Left ventricle myocardium superior (tissue), 1 donor: ENCODE measurements around the gene INTS7. TPM values are rescaled to one million over a fixed set of nuclear protein-coding genes. Genes with fewer than 3 reads are reported as not detected.
A peak's percentile ranks its signal among the peaks of the same experiment; 100 is the strongest.
"Not testable (repeated sequence)": the region's sequence is repeated elsewhere in the genome, so short reads cannot be mapped to it uniquely, and the experiment has no call there.

Source experiments
- ATAC-seq: fragments of 200-7000 bp; cut with Tn5 transposase; one replicate; pipeline ENCODE4 v1.9.1; 2020; ENCODE audit warnings: mild to moderate bottlenecking, moderate library complexity
- DNase-seq: peaks from one replicate; pipeline ENCODE4 v3.0.0-alpha.2; 2020
- intact Hi-C: fragments of 100-400 bp; cut with micrococcal nuclease; formaldehyde crosslinking; loops from one replicate; pipeline ENCODE4 v1.11.0; 2022
- total RNA-seq: library from RNA; stranded (reverse); fragmentation: NEBNext Ultra II Directional; extraction: Animal tissue kit (Norgen Biotek cat#: 25700); gene quantifications from one replicate; pipeline ENCODE4 v1.2.1, GENCODE V29; 2021
- donor health status: DM: no; HTN: yes; CAD: no; lungs with severe emphysema.

The INTS7 gene
- total RNA-seq, 1 donor from 2014 or later: 10.9 TPM

DNA sequence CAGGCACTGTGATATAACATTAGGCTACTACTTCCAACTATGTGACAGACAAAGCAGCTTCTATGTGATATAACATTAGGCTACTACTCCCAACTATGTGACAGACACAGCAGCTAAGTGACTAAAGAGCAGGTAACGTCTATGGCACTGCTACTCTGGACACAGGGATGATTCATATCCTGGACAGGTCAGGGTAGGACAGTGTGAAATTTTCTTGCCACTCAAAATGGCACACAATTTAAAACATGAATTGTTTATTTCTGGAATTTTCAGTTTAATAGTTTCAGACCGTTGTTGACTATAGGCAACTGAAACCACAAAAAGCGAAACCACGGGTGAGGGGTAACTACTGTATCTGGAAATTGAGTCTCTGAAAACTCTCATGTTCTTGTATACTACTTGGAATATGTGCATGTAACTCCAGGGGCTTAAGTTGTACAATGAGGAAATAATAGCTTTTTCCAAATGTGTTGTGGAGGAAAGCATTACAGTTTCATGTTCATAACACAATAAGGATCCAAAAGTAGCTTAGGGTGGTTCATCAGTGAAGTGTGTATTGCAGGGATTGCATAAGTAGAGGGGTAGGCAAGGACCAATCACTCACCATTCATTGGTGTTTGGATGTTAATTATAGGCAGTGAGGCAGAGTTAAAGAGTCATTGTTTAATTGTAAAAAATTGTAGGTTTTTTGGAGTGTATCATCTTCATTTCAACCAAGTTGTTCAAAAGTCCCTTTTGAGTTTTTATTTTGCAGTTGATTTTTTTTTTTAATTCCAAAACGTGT, 5.5 kb upstream of the INTS7 start:
- ATAC-seq (no peak), DNase-seq (no peak)
- intact Hi-C loops: no loop called here

DNA sequence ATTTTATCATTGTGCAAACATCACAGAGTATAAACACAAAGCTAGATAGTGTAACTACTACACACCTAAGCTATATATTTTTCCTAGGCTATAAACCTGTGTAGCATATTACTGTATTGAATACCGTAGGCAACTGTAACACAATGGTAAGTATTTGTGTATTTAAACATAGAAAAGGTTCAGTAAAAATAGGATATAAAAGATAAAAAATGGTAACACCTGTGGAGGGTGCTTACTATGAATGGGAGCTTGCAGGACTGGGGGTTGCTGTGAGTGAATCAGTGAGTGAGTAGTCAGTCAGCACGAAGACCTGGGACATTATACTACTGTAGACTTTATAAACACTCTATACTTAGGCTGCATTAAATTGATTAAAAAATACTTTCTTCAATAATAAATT, 4.3 kb upstream of the INTS7 start:
- no peak for DNase-seq
- intact Hi-C loops: loop anchor here (10.0 kb wide), 1 partner anchor 415 kb away; no protein-coding TSS in a partner anchor

DNA sequence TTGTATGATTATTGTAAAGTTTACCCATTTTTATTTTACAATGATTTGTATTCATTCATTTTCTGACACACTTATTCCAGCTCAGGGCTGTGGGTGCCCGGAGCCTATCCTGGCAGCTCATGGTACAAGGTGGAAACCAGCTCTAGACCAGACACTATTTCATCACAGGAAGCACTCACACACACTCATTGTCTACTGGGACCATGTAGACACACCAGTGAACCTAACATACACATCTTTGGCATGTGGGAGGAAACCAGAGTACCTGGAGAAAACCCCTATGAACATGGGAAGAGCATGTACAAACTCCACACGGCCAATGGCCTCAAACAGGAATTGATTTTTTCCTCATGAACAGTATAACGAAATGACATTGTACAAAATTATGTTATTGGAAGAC, 2.5 kb upstream of the INTS7 start:
- ATAC-seq: no peak
- DNase-seq: no peak
- intact Hi-C loops: loop anchor here (10.0 kb wide), 1 partner anchor 417 kb away; no protein-coding TSS in a partner anchor

More for the DNA sequence above, 4.3 kb upstream of the INTS7 start:
- ATAC-seq: no peak

DNA sequence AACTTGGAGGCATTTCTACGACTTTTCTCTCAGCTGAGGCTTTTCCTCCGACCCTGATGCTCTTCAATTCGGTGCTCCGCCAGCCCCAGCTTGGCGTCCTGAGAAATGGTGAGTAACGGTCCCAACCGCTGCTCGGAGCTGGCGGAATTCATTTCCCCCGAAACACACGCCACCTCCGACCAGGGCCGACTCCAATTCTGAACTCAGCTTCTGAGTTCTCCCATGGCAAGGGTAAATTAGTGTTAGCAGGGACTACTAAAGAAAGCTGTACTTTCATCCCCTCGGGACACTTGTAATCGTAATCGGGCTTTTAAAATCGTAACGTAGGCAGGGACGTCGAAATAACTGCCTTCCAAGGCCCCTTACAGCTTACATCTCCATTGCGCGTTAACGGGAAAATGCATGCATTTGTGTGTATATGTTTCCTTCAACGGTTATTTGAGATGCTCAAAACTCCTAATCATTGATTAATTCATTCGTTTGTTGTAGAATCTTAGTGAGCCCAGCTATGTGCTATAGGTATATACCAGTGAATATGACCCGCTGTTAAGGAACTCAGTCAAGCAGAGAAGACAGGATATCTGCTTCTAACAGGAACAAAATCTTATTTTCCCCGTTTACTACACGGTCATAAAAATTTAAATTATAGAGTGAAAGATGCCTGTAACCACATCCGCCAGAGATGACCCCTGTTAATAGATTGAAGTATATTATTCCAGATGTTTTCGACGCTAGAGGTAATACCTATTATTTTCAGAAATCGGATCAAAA, 663 bp upstream of the INTS7 start:
- DNase-seq (no peak), ATAC-seq (no peak)
- intact Hi-C loops: loop anchor here (10.0 kb wide), 1 partner anchor 419 kb away; no protein-coding TSS in a partner anchor

DNA sequence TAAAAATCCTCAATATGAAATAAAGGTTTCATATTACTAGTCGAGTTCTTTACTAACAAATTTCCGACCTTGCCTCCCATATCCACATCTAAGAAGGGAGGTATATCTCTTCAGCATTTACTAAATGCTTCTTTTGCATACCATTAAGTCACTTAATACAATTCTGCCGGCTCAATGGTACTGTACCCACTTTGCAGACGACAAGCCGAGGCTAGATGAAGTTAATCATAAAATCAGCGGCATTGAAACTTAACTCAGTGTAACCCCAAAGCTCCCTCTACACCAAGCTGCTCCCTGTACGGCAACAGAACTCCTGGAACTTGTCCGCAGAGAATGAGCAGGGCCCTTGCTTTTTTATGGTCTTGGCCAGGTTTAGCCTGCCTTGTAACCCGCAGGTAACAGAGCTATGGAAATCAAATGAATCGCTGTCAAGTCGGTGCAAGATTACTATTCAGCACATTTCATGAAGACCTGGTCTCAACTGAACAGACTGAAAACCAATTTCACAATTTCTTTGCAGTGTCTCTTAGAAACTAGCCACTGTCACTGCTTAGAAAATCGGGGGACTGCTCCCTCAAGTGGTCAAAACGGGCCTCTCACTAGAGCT, 738 bp downstream of the INTS7 start:
- peak; percentile 36 for ATAC-seq
- intact Hi-C loops: loop anchor here (10.0 kb wide), 1 partner anchor 420 kb away; no protein-coding TSS in a partner anchor
- no peak for DNase-seq

DNA sequence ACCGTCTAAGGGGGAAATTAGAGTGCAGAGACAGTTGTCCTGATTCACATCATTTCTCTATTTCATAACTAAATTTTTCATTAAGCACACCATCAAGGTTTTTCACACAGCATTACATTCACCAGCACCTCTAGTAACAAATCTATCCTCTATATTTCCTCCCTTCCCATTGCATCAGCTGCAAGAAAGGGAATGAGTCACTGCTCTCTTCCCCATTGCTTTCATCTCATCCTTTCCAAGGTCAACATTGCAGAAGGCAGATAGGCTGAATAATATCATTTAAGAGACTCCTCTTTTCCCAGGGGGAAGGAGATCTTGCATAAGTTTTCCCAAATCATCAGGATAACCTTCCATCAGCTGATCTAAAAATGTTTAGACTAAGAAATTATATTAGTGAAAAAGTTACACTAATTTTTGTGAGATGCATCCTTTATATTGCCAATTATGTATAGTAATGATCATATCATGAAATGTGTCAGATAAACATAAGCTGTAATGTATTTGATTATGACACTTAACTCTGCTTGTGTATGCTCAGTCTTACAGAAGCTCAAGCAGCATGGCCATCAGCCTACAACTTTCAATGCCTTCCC, 4.3 kb downstream of the INTS7 start:
- ATAC-seq (no peak), DNase-seq (no peak)
- intact Hi-C loops: loop anchor here (10.0 kb wide), 1 partner anchor 424 kb away; no protein-coding TSS in a partner anchor

DNA sequence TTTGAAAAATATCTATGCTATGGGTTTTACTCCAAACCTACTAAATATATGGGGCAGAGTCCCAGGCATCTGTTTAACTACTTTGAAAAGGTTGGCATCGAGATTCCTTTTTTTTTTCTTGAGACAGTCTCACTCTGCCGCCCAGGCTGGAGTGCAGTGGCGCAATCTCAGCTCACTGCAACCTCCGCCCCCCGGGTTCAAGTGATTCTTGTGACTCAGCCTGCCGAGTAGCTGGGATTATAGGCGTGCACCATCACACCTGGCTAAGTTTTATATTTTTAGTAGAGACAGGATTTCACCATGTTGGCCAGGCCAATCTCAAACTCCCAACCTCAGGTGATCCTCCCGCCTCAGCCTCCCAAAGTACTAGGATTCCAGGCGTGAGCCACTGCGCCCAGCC, 7.6 kb downstream of the INTS7 start:
- ATAC-seq, intact Hi-C loops, DNase-seq: not testable (repeated sequence)

DNA sequence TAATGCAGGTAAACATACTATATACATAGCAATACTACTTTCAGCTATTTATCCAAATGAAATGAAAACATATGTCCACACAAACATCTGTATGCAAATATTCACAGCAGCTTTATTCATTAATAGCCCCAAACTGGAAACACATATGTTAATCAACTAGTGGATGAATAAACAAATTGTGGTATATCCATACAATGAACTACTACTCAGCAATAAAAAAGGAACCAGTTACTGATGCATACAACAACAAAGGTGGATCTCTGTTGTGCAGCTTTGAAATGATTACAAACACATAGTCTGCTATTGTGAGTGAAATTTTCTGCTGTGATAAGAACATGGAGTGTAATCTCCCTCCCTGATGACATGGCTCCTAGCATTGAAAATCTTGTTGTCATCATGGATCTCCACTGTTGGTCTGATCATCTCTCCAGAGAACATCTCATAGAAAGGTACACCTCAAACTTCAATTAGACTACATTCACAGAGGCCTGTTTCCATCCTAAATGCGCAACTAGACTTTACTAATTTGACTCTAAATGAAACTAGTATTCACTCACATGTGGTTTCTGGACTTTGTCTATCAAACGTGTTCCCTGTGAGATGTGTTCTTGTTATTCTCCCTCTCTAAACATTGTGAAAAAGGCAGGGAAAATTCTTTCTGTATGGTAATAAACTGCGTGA, 10.7 kb downstream of the INTS7 start:
- intact Hi-C loops: no loop called here
- DNase-seq: no peak
- ATAC-seq: no peak

DNA sequence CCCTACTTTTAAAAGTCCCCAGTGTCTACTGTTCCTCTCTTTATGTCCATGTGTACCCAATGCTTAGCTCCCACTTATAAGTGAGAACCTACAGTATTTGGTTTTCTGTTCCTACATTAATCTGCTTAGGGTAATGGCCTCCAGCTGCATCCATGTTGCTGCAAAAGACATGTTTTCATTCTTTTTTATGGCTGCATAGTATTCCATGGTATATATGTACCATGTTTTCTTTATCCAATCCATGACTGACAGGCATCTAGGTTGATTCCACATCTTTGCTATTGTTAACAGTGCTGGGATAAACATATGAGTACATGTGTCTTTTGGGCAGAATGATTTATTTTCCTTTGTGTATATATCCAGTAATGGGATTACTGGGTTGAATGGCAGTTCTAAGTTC, 12.4 kb downstream of the INTS7 start:
- DNase-seq, ATAC-seq, intact Hi-C loops: not testable (repeated sequence)

DNA sequence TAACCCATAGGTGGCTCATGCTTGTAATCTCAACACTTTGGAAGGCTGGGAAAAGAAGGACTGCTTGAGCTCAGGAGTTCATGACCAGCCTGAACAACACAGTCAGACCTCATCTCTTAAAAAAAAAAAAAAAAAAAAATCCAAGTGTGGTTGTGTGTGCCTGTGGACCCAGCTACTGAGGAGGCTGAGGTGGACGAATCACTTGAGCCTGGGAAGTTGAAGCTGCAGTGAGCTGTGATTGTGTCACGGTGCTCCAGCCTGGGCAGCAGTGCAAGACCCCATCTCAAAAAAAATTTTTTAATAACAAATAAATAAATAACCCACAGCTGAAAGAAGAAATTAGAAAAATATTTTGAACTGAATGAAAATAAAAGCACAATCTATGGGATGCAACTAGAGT, 13.8 kb downstream of the INTS7 start:
- intact Hi-C loops: no loop called here
- ATAC-seq (no peak), DNase-seq (no peak)

DNA sequence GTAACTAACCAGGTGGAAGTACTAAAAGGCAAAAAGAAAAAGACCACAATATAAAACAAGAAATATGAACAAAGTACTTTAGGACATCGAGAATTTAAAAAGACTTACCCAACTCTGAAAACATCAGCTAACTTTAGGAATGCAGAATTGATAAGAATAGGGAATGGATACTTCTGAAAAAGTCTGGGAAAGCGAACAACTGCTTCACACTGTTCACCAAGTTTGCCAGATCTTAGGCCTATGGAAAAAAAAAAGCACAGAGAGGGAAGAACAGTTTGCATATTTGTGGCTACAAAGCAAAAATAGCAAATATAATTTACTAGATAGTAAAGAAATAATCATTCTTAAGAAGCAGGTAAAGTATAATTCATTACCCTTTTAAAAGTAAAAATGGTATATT, 14.4 kb downstream of the INTS7 start:
- no peak for DNase-seq
- intact Hi-C loops: no loop called here
- no peak for ATAC-seq

DNA sequence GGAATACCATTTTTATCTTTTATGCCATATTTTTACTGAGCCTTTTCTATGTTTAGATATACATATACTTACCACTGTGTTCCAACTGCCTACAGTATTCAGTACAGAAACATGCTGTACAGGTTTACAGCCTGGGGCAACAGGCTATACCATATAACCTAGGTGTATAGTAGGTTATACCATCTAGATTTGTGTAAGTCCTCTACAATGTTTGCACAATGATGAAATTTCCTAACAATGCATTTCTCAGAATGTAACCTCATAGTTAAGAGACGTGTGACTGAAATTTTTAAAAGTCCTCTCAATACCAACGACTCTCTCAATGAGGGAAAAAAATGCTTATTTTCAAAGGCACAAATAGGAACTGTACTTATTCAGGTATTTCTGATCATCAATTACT, 21.7 kb downstream of the INTS7 start:
- no peak for DNase-seq
- intact Hi-C loops: no loop called here
- ATAC-seq: no peak

DNA sequence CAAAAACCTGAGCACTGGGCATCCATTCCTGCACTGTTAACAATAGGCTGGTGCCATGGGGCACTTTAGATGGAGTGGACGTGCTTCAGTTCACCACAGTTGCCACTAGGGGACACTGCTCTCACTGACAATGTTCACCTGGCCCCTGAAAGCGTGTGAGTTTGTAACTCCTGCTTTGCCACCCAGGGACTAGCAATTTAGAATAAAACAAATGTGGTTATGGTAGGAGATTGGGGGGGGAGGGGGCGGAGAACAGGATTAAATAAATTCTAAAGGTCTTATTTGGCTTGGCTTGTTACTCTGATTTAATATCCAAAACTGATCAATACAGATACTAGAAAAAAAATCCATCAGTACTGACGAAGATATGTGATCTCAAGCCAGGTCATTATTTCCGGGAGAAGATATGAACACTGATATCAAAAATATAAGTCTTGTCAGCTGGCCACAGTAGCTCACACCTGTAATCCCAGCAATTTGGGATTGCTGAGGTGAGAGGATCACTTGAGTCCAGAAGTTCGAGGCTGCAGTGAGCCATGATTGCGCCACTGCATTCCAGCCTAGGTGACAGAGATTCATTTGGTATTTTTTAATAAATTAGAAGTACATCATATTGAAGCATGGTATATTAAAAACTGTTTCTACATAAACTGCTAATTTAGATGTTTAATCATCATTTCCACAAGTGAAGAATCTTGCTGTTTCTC, 23.2 kb downstream of the INTS7 start:
- DNase-seq (peak; percentile 39), ATAC-seq (peak; percentile 90)
- intact Hi-C loops: no loop called here

DNA sequence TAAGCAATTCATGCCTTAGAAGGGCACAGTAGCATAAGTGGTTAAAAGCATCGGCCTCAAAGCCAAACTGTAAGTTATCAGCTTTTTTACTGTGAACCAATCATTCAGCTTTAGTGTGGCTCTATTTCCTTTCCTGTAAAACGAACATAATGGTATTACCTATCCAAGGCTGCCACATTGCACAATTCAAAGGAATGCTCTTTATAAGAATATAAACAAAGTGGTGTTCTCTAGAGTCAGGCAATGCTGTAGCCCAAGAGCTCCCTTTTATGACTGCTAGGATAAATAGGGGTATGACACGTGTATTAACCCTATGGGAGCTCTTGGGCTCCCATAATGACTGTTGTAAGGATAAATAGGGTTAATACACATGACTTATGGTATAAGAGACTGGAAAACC, 25.4 kb downstream of the INTS7 start:
- DNase-seq (no peak), ATAC-seq (no peak)
- intact Hi-C loops: no loop called here

DNA sequence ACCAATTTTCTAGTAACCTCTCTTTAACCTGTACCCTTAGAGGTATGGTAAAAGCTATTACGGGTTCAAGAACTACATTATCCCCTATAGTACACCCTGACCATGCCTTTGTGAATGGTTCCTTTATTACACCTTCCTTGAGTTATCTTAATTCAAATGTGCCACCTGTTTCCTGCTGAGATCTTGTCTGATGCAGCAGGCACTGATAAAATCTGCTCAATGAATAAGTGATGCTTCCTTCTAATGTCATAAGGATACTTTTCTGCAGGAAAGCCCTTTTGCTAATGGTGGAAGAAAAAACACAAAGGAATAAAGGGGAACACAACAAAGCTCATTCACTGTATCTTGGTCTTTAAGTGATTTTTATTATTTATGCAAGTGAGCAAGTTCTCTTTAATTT, 25.8 kb downstream of the INTS7 start:
- intact Hi-C loops: no loop called here
- DNase-seq: no peak
- ATAC-seq: no peak

DNA sequence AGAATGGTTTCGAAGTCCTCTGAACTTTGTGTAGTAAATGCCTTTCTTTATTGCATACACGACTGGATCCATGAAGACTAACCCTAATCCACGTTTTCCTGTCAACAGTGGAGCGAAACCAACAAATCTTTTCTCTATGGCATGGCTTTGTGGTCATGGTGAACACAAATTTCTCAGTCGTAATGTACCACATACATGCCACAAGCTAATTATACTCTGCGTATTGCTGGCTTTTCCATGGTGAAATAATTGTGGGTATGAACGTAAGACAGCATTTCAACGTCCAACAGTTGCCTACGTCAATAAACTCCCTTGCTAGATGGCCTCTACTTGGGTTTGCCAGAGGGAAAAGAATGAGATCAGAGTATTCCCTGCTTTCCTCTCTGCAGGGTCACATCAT, 27.5 kb downstream of the INTS7 start:
- DNase-seq: no peak
- intact Hi-C loops: no loop called here

DNA sequence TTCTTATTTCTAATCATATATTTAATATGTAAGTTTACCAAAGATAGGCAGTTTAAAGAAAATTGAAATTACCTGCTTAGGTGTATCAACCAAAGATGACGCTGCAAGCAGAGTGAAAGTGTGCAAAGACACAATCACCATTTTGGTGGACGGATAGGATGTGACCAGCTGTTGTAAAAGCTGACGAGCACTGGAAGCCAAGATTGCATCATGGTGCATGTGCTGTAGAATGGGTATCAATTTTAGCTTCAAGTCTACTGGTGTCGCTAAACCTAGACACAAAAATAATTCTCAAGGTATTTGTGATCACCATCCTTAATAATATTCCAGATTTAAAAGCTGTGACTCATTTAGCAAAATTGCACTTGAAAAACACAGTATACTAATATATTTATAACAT, 28.2 kb downstream of the INTS7 start:
- intact Hi-C loops: no loop called here

More for the DNA sequence above, 27.5 kb downstream of the INTS7 start:
- no peak for ATAC-seq

DNA sequence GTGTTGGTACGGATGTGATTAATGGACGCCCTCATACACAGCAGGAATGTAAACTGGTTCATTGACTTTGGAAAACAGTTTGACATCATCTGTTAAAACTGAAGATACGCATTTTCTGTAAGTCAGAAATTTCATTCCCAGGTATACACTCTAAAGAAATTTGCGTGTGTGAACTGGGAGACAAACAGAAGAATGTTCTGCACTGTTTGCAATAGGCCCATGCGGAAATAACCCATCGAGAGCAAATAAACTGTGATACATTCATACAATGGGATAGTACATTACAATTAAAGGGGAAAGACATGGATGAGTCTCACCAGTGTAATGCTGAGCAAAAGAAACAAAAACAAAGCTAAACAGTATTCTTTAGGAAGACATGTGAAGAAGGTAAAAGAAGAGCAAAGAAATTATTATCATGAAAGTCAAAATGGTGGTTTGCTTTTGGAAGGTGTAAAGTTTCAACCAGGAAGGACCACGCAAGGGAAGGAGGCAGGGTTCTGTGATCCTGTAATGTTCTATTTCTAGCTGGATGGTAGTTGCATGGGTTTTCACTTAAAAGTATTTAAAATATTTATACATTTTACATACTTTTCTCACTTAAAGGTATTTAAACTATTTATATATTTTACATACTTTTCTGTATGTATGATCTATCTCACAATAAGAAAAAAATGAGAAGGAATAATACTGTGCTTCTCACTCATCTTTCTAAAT, 30.3 kb downstream of the INTS7 start:
- intact Hi-C loops: no loop called here
- ATAC-seq (no peak), DNase-seq (no peak)

More for the DNA sequence above, 28.2 kb downstream of the INTS7 start:
- DNase-seq (no peak), ATAC-seq (no peak)
